ENCODE measurements around the gene DENND4C.

Gene DENND4C

GRCh38 chr9:19209188-19209587 is 21.3 kb upstream of the DENND4C start:
- intact Hi-C loops (cut with DNase I; ENCODE audit: low total_unique reads), result no loop called here
- Histone ChIP-seq H3K4me1 (no peaks in the 10 kb centered on the region), H3K9me3 (no peaks in the 10 kb centered on the region), H3K27me3 (no peaks in the 10 kb centered on the region), H3K36me3 (no peaks in the 10 kb centered on the region), H3K4me3 (no peak overlapping the region), H3K27ac (no peak overlapping the region)
- DNase-seq, result no peak
- no peak for TF ChIP-seq CTCF (IDR thresholded peaks at IDR 0.05)

DNA sequence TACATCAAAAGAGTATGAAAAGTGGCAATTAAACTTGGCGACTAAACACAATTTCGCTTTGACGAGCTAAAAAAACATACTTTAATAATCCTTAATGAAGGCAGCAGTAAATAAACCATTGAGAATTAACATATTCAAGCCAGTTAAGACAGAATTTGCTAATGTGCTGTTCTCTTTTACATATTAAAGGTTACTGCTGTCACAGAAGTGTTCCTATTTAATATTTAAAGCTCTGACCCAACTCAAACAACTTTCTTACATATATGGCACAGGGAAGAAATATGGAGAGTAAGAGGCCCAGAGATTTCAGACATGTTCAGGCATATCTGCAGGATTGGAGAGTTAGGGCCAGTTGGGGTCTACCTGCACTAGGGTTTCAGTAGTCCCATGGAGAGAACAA is 16.7 kb upstream of the DENND4C start:
- no peaks in the 10 kb centered on the region for H3K36me3 ChIP-seq
- no peak overlapping the region for H3K4me3 ChIP-seq
- intact Hi-C loops (cut with DNase I; ENCODE audit: low total_unique reads), result no loop called here
- no peaks in the 10 kb centered on the region for H3K27me3 ChIP-seq
- H3K9me3 ChIP-seq, result no peaks in the 10 kb centered on the region
- DNase-seq, result no peak
- no peak for TF ChIP-seq CTCF (IDR thresholded peaks at IDR 0.05)
- no peaks in the 10 kb centered on the region for H3K4me1 ChIP-seq
- H3K27ac ChIP-seq, result no peak overlapping the region

- no peak for TF ChIP-seq CTCF (IDR thresholded peaks at IDR 0.05)
- no peak overlapping the region for H3K4me3 ChIP-seq
- no peaks in the 10 kb centered on the region for H3K36me3 ChIP-seq
- H3K4me1 ChIP-seq, result no peaks in the 10 kb centered on the region
- intact Hi-C loops (cut with DNase I; ENCODE audit: low total_unique reads), result no loop called here
- no peak overlapping the region for H3K27ac ChIP-seq
- no peaks in the 10 kb centered on the region for H3K9me3 ChIP-seq
- DNase-seq, result no peak
- H3K27me3 ChIP-seq, result no peaks in the 10 kb centered on the region
Observed at GRCh38 chr9:19216466-19216865, 14.0 kb upstream of the DENND4C start.

- Histone ChIP-seq H3K27ac (no peak overlapping the region), H3K27me3 (no peaks in the 10 kb centered on the region), H3K4me3 (no peak overlapping the region), H3K36me3 (no peaks in the 10 kb centered on the region), H3K9me3 (no peaks in the 10 kb centered on the region), H3K4me1 (no peaks in the 10 kb centered on the region)
- intact Hi-C loops (cut with DNase I; ENCODE audit: low total_unique reads), result no loop called here
- no peak for TF ChIP-seq CTCF (IDR thresholded peaks at IDR 0.05)
- DNase-seq, result no peak
Observed at GRCh38 chr9:19221326-19221725, 9.2 kb upstream of the DENND4C start.

GRCh38 chr9:19223724-19224123 is 6.8 kb upstream of the DENND4C start:
- no peak overlapping the region for H3K27ac ChIP-seq
- H3K27me3 ChIP-seq, result no peaks in the 10 kb centered on the region
- H3K4me3 ChIP-seq, result no peak overlapping the region
- DNase-seq, result no peak
- H3K36me3 ChIP-seq, result no peaks in the 10 kb centered on the region
- no peaks in the 10 kb centered on the region for H3K4me1 ChIP-seq
- intact Hi-C loops (cut with DNase I; ENCODE audit: low total_unique reads), result no loop called here
- H3K9me3 ChIP-seq, result no peaks in the 10 kb centered on the region
- no peak for TF ChIP-seq CTCF (IDR thresholded peaks at IDR 0.05)

DNA sequence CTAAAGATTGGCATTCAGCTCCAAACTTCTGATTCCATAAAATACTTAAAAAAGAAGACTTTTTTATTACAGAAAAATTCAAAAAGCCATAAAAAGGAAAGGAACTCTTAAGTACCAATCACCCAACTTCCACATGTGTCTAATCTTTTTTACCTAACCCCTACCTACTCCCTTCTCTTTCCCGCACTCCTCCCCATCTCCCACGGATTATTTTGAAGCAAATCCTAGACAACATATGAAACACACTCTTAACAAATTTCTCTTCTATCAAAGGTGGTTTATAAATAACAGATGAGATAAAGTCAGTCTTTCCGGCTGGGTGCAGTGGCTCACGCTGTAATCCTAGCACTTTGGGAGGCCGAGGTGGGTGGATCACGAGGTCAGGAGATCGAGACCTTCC is 5.9 kb upstream of the DENND4C start:
- H3K4me1 ChIP-seq, result no peaks in the 10 kb centered on the region
- H3K9me3 ChIP-seq, result no peaks in the 10 kb centered on the region
- intact Hi-C loops (cut with DNase I; ENCODE audit: low total_unique reads), result no loop called here
- TF ChIP-seq CTCF (IDR thresholded peaks at IDR 0.05), result no peak
- no peaks in the 10 kb centered on the region for H3K36me3 ChIP-seq
- H3K27me3 ChIP-seq, result no peaks in the 10 kb centered on the region
- H3K27ac ChIP-seq, result no peak overlapping the region
- DNase-seq, result no peak
- H3K4me3 ChIP-seq, result no peak overlapping the region

Data from tibial artery (tissue), 4 donors.